DND-41 (cell line): ENCODE results near the gene MIXL1.
"Not testable (repeated sequence)": the region's sequence is repeated elsewhere in the genome, so short reads cannot be mapped to it uniquely, and the experiment has no call there.

Source experiments
- ATAC-seq: fragments of 200-7000 bp; cut with Tn5 transposase; 3 replicates; pipeline ENCODE4 v1.9.1; 2021; ENCODE audit warnings: low read depth; ENCODE audit not compliant: insufficient read depth
- DNase-seq: peaks from one replicate; pipeline ENCODE4 v3.0.0-alpha.2; 2020
- H2AFZ ChIP-seq: 2 replicates; pipeline ENCODE4 v1.6.0; 2012; ENCODE audit warnings: low read depth, low read length
- H3K27ac ChIP-seq: 2 replicates; pipeline ENCODE4 v1.5.1; 2012; ENCODE audit warnings: low read length, inconsistent platforms
- H3K27me3 ChIP-seq: fragments of 200-600 bp; sonication (generic); 2 replicates; pipeline ENCODE4 v1.6.0; 2012; ENCODE audit warnings: low read length, mild to moderate bottlenecking, inconsistent platforms; ENCODE audit not compliant: insufficient read depth, poor library complexity
- H3K36me3 ChIP-seq: 2 replicates; pipeline ENCODE4 v1.5.1; 2012; ENCODE audit warnings: low read length, inconsistent platforms; ENCODE audit not compliant: insufficient read depth
- H3K4me1 ChIP-seq: 2 replicates; pipeline ENCODE4 v1.5.1; 2012; ENCODE audit warnings: mild to moderate bottlenecking, low read length; ENCODE audit not compliant: insufficient read depth
- H3K4me2 ChIP-seq: 2 replicates; pipeline ENCODE4 v1.6.0; 2012; ENCODE audit warnings: mild to moderate bottlenecking, moderate library complexity, low read length, inconsistent platforms; ENCODE audit not compliant: insufficient read depth
- H3K4me3 ChIP-seq, 2 experiments: fragments of 200-600 bp in 1 of 2; shearing (Covaris generic) in 1 of 2; 2 replicates each; pipeline ENCODE4 v1.5.1; 2012 to 2016; ENCODE audit warnings: inconsistent platforms in 2 of 2, low read length in 2 of 2, mild to moderate bottlenecking in 2 of 2, low read depth in 1 of 2, moderate library complexity in 1 of 2
- H3K79me2 ChIP-seq: 2 replicates; pipeline ENCODE4 v1.6.0; 2012; ENCODE audit warnings: low read length, inconsistent platforms; ENCODE audit not compliant: insufficient read depth
- H3K9ac ChIP-seq: 2 replicates; pipeline ENCODE4 v1.6.0; 2012; ENCODE audit warnings: low read depth, mild to moderate bottlenecking, inconsistent platforms, low read length, moderate library complexity
- H3K9me3 ChIP-seq: 2 replicates; pipeline ENCODE4 v1.5.1; 2012; ENCODE audit warnings: low read length, moderate library complexity, mild to moderate bottlenecking, inconsistent platforms; ENCODE audit not compliant: insufficient read depth, severe bottlenecking
- H4K20me1 ChIP-seq: 2 replicates; pipeline ENCODE4 v1.6.0; 2012; ENCODE audit warnings: low read length; ENCODE audit not compliant: insufficient read depth
- CTCF ChIP-seq: IDR thresholded peaks from 2 replicates; pipeline ENCODE4 v1.5.1; 2012; ENCODE audit warnings: borderline replicate concordance, low read length, moderate library complexity, mild to moderate bottlenecking; ENCODE audit not compliant: poor library complexity, severe bottlenecking; ENCODE audit errors: extremely low read depth
- EZH2 ChIP-seq: IDR thresholded peaks from 3 replicates; pipeline ENCODE4 v1.6.1; 2012; ENCODE audit warnings: borderline replicate concordance, low read depth, mild to moderate bottlenecking, moderate library complexity, low read length, inconsistent platforms; ENCODE audit not compliant: severe bottlenecking

Gene MIXL1

DNA sequence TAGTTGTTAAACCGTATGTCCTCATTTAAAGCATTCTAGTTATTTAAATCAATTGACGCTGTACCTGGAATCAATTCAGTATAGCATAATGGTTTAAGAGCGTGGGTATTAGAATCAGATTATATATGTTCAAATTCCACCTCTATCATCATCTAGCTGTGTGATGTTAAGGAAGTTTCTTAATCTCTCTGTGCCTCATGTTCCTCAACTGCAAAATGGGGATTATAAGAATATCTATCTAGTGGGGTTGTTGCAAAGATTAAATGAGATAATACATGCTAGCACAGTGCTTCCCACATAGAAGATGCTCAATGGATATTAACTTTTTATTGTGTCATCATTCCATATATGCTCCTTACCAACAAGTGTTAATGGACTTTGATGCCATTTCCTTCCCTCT is 16.0 kb downstream of the MIXL1 start:
- Histone ChIP-seq H3K4me2 (no peak overlapping the region), H2AFZ (no peak overlapping the region), H4K20me1 (no peaks in the 10 kb centered on the region), H3K4me1 (no peaks in the 10 kb centered on the region), H3K4me3 (no peak overlapping the region), H3K9ac (no peak overlapping the region), H3K79me2 (no peaks in the 10 kb centered on the region), H3K27me3 (no peaks in the 10 kb centered on the region), H3K36me3 (peaks cover 52% of the 10 kb centered on the region), H3K9me3 (no peaks in the 10 kb centered on the region), H3K27ac (no peak overlapping the region)
- TF ChIP-seq EZH2: no peak
- ATAC-seq (no peak), DNase-seq (no peak)

DNA sequence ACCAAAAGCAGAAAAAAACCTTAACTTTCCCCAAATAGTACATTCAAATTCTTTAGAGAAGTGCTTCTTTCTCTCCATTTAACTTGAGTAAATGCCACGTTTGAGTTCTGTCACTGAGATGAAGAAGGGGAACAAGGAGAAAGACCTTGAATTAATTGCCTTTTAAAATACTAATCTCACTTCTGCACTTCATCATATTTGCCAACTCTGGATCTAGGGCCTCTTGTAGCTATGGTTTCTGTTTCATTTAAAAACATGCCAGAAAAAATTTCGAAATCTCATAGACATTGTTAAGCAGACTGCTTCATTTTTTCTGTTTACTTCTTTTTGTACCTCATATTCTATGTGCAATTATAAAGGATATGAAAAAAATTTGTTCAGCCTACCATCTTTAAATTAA is 24.6 kb downstream of the MIXL1 start:
- no peak overlapping the region for H3K4me2 ChIP-seq
- H3K79me2 ChIP-seq: no peaks in the 10 kb centered on the region
- no peaks in the 10 kb centered on the region for H3K9me3 ChIP-seq
- H2AFZ ChIP-seq: no peak overlapping the region
- H3K27me3 ChIP-seq: no peaks in the 10 kb centered on the region
- H3K27ac ChIP-seq: no peak overlapping the region
- H3K9ac ChIP-seq: no peak overlapping the region
- TF ChIP-seq EZH2 (no peak), CTCF (no peak)
- no peaks in the 10 kb centered on the region for H3K4me1 ChIP-seq
- no peaks in the 10 kb centered on the region for H4K20me1 ChIP-seq
- H3K36me3 ChIP-seq: peaks cover 35% of the 10 kb centered on the region
- DNase-seq: no peak
- ATAC-seq: no peak
- H3K4me3 ChIP-seq: no peak overlapping the region

GRCh38 chr1:226248796-226249195 is 25.3 kb downstream of the MIXL1 start:
- Histone ChIP-seq H3K4me1 (no peaks in the 10 kb centered on the region), H4K20me1 (no peaks in the 10 kb centered on the region), H3K4me3 (no peak overlapping the region), H3K9ac (no peak overlapping the region), H3K27ac (no peak overlapping the region), H3K4me2 (no peak overlapping the region), H3K27me3 (no peaks in the 10 kb centered on the region), H3K79me2 (no peaks in the 10 kb centered on the region), H3K9me3 (no peaks in the 10 kb centered on the region), H2AFZ (no peak overlapping the region), H3K36me3 (peaks cover 42% of the 10 kb centered on the region)
- ATAC-seq (no peak), DNase-seq (no peak)
- TF ChIP-seq EZH2 (no peak), CTCF (no peak)

DNA sequence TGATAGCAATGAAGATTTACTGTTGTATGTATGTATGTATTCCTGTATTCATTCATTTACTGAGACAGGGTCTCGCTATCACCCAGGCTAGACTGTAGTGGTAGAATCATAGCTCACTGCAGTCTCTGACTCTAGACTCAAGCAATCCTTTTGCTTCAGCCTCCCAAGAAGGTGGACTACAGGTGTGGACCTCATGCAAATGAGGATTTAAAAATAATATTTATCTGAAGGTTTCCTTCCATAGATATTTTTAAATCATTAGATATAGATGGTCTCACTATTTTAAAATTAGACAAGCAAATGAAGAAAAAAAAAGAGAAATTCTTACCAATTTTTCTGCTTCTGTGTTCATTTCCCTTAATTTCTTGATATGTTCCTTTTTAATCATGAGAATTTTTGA is 27.0 kb downstream of the MIXL1 start:
- H3K36me3 ChIP-seq: peaks cover 44% of the 10 kb centered on the region
- no peaks in the 10 kb centered on the region for H3K4me1 ChIP-seq
- no peak overlapping the region for H3K27ac ChIP-seq
- no peak overlapping the region for H3K4me2 ChIP-seq
- H3K4me3 ChIP-seq: no peak overlapping the region
- no peak overlapping the region for H2AFZ ChIP-seq
- H3K79me2 ChIP-seq: no peaks in the 10 kb centered on the region
- ATAC-seq (no peak), DNase-seq (no peak)
- no peaks in the 10 kb centered on the region for H3K27me3 ChIP-seq
- no peak overlapping the region for H3K9ac ChIP-seq
- TF ChIP-seq CTCF (no peak), EZH2 (no peak)
- no peaks in the 10 kb centered on the region for H3K9me3 ChIP-seq
- H4K20me1 ChIP-seq: no peaks in the 10 kb centered on the region

DNA sequence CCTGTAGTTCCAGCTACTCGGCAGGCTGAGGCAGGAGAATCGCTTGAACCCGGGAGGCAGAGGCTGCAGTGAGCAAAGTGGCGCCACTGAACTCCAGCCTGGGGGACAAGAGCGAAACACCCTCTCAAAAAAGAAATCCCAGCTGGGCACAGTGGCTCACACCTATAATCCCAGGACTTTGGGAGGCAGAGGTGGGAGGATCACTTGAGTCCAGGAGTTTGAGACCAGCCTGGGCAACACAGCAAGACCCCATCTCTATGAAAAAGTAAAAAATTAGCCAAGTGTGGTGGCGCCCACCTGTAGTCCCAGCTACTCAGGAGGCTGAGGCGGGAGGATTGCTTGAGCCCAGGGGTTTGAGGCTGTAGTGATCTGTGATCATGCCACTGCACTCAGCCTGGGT is 29.4 kb downstream of the MIXL1 start:
- H3K27ac ChIP-seq, H3K79me2 ChIP-seq, H3K9ac ChIP-seq, H3K27me3 ChIP-seq, ATAC-seq, H2AFZ ChIP-seq, H3K4me3 ChIP-seq, H3K4me1 ChIP-seq, H3K4me2 ChIP-seq, H3K9me3 ChIP-seq, H4K20me1 ChIP-seq, DNase-seq: not testable (repeated sequence)
- peaks cover 45% of the 10 kb centered on the region for H3K36me3 ChIP-seq
